ENCODE data around the gene AVEN.
"Not testable (repeated sequence)": the region's sequence is repeated elsewhere in the genome, so short reads cannot be mapped to it uniquely, and the experiment has no call there.

AVEN gene, protein sequence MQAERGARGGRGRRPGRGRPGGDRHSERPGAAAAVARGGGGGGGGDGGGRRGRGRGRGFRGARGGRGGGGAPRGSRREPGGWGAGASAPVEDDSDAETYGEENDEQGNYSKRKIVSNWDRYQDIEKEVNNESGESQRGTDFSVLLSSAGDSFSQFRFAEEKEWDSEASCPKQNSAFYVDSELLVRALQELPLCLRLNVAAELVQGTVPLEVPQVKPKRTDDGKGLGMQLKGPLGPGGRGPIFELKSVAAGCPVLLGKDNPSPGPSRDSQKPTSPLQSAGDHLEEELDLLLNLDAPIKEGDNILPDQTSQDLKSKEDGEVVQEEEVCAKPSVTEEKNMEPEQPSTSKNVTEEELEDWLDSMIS

DNA sequence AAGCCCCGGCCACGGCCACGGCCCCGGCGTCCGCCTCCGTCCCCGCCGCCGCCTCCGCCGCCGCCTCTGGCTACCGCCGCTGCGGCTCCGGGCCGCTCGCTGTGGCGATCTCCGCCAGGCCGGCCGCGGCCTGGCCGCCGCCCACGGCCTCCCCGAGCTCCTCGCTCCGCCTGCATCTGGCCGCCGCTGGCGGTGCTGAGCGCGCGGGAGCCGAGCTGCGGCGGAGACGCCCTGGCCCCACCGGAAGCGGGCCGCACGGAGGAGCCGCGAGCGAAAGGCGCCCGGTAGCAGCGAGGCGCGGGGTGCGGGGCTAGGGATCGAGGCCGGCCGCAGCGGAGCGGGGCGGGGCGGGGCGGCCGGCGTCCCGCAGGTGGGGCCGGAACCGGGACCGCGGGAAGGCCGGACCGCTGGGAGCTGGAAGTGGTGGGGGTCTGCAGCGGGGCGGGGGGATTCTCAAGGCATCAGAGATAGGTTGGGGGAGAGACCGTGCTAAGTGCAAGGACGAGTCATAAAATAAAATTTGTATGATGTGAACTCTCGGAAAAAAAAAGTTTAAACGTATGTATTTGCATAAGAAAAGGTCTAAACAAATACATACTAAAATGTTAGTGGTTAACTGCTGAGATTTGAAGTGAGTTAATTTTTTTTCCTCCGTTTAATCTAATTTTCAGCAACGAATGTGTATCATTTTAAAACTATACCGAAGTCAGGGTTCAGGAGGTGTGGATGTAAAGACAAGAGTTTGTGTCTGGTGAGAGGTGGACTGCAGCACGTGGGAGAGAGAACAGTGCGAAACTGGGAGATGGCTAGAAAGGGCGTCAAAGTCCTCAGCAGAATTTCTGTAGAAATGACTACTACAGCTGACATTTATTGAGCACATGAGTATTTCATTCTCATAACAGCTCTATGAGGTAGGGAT is at the start of gene AVEN:
Gene AVEN (minus strand): TSS at position 334 of the 919 bp plus-strand sequence. CDS start 158 bp downstream, at position 176.
- DNase-seq, result peak; percentile 63

DNA sequence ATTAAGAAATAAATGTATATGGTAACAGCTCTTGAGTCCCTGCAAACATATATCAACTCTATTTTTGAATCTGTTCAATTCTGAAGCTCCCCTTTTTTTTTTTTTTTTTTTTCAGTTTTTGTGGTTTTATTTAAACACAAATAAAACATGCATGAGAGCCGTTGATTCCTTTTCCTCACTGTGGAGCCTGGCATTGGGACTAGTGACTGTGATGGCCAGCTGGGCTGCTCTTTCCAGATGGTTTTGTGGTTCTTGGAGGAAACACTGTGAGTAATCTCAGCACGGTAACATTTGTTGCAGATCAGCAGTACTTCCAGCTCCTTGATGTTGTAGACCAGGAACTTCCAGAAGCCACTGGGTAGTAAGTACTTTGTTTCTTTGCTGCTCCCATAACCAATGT is 46.7 kb upstream of the AVEN start:
- no peak for DNase-seq

DNA sequence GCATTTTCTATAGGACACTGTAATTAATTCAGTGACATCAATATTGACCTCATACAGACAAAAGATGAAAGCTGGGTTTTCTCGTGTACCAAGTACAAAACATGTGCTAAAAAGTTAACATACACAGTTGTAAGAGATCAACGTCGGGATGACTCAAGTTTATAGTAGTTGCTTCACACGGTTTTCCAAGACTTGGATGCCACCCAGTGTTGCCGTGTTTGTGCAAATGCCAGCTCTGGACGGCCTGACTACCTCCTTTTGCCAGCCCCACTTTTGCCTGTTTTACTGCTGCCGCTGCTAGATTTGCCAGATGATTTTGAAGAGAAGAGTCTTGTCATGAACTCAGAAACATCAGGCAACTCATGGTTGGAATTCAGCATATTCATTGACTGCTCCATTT is 45.1 kb upstream of the AVEN start:
- no peak for DNase-seq

DNA sequence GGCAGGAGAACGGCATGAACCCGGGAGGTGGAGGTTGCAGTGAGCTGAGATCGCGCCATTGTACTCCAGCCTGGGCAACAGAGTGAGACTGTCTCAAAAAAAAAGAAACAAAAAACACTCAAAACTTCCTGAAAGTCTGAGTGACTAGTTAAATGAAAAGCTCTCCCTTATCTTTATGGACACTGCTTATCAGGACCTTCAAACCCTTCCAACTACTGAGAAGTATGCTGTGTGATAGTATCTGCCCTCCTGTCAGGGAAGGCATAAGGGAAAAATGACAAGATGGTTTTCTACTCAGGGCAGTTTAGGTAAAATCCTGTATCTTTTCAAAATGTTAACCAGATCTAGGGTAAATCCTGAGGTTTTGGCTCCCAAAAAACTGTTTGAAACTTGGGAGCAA is 40.9 kb upstream of the AVEN start:
- no peak for DNase-seq

DNA sequence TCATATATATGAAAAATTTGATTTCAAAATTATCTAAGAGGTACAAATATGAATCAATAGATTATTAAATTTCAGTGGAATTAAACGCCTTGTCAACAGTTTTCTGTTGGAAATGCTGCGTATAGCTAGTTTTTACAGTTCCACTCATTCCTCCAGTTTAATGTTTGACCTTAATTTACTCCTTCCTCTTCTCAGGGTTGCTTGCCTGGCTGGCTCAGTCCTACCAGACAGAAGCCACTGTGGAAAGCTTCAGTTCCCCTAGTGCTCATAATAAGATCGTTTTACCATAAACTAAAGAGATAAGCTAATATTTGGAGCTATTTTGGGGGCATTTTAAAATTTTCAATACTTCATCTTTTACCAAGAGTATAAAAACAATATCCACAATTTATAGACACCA is 39.9 kb upstream of the AVEN start:
- no peak for DNase-seq

DNA sequence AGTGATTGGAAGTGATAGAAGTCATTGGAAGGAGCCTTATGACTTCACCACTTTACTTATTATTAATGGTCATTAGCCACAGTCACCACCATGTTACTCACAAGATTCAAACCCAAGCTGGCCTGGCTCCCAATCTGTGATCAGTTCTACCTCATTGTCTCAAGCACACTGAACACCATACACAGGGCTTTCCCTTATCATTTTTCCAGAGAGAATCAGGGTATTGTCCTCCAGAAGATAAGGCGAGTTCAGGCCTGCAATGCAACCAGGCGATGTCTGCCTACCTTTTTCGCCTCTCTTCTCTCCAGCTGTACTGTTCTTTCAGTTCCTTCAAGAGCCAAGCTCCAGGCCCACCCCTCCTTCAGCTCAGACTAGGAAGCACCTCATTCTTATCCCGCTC is 37.8 kb upstream of the AVEN start:
- DNase-seq, result no peak

DNA sequence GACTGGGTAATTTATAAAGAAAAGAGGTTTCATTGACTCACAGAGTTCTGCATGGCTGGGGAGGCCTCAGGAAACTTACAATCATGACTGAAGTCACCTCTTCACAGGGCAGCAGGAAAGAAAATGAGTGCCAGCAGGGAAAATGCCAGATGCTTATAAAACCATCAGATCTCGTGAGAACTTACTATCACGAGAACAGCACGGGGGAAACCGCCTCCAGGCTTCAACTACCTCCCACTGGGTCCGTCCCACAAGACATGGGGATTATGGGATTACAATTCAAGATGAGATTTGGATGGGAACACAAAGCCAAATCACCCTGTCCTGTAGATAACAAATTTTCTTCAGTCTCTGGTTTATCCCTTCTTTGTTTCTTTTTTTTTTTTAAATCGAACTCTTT is 31.0 kb upstream of the AVEN start:
- peak; percentile 80 for DNase-seq

DNA sequence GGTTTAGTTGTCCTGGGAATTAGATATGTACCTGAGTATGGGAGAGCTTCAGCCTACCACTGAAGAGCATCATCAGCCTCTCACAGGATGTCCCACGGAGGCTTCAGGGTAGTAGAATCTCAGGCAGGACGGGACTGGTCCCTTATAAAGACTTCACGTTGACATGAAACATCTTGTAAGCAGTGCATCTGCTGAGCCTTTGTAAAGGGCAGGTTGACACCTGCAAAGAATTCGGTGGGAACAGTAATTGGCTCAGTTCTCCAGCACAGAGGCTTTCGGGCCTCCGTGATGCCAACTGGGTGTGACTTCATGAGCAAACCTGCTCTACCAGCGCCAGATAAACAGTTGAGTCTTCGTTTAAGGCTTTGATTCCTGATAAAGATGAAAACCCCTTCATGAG is 26.9 kb upstream of the AVEN start:
- DNase-seq, result no peak

DNA sequence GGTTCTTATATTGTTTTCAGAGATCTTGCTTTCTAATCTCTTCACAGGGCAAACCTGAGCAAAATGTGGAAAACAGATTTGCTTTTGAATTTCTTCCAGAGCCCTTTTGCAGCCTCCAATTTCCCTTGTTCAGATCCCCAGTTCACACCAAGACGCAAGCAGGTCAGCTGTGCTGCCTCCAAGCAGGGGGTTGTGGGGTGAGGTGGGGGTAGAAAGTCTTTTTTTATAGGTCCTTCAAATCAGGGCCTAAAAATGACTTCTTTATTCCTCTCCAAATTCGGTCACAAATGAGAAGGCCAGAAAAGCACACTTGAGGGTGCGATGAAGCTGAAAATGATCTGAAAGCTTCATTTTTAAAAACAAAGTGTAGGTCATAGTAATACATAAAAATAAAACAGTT is 26.3 kb upstream of the AVEN start:
- no peak for DNase-seq

DNA sequence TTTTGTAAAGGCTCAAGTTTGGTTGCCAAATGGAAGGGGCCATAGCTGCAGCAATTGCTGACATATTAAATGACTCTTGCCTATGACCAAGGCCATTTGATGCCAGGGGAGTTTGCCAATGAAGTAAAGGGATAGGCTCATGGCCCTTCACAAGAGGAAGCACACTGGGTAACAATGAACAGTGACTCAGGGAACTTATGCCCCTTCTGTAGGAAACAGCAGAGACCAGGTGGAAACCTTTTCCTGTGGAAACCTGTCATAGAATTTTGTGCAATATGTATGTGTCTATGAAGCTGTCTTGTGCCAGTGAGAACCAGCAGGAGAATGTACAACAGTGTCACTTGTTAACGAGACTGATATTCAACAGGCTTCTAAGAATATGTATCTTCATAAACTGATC is 25.4 kb upstream of the AVEN start:
- no peak for DNase-seq

DNA sequence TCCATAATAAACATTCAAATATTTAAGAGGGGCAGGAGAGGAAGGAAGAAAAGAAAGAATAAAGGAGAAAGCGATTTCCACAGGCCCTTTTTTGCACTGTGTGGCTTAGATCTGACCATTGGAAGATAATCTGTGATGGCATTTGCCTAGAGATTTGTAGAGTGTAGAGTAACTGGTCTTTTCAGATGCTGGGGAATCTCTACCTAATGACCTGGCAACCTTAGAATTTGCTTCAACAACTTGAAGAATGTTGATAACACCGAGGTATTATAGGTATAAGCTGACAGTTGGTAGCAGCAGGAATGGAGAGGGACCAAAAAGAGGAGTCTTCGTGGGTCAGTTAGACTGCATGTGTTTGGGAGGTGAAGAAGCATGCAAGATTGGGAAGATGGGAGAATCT is 20.9 kb upstream of the AVEN start:
- no peak for DNase-seq

DNA sequence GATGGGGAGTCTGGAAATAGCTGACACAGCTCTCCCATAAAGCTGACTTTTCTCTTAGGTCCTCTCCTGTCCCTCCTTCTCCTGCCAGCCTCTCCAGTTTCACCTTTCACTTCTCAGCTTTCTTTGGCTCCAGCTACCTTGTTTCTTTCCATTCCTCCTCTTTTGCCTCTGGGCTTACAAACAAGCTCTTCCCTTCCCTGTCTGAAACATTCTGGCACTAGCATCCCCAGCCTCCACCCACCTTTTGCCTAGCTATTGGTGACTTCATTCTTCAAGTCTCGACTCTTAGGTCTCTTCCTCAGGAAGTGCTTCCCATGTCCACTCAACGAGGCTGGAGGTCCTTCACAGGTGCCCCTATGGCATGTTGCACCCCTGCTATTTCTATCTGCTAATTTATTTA is 20.5 kb upstream of the AVEN start:
- no peak for DNase-seq

DNA sequence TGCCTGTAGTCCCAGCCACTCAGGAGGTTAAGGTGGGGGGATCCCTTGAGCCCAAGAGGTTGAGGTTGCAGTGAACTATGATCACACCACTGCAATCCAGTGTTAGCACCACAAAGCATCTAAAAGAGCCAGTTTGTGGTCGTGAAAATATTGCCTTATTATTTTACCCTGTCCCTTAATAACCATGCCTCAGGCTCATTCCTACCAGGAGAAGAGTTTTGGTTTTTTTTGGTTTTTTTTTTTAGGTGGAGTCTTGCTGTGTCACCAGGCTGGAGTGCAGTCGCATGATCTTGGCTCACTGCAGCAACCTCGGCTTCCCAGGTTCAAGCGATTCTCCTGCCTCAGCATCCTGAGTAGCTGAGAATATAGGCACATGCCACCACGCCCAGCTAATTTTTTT is 17.9 kb upstream of the AVEN start:
- DNase-seq, result no peak

DNA sequence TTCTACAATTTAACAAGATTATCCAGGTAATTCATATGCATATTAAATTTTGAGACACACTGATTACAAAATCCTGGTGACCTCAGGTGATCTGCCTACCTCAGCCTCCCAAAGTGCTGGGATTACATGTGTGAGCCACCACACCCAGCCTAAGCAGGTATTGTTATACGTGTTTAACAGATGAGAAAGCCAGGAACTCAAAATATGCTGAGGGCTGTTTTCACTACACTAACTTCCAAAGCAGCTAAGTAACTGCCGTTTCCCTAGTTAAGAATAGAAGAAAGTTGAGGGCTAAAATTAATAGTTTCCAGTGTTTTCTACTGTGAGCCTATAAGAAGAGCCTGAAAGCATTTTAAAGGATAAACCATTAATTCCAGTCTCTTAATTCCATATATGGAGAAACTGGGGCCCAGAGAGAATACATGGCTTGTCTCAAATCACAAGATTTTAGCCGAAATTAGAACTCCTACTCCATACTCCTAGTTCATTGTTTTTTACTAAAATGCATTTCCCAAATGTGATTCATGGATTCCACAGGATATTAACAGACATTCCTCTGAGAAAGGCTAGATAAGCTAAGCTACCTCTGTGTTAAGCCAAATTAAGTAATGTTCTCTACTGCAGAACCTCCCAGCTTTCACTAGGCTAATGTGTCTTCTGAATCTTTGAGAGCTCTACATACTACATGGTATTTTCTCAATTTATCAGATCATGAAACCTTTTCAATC is 17.0 kb upstream of the AVEN start:
- DNase-seq, result no peak

DNA sequence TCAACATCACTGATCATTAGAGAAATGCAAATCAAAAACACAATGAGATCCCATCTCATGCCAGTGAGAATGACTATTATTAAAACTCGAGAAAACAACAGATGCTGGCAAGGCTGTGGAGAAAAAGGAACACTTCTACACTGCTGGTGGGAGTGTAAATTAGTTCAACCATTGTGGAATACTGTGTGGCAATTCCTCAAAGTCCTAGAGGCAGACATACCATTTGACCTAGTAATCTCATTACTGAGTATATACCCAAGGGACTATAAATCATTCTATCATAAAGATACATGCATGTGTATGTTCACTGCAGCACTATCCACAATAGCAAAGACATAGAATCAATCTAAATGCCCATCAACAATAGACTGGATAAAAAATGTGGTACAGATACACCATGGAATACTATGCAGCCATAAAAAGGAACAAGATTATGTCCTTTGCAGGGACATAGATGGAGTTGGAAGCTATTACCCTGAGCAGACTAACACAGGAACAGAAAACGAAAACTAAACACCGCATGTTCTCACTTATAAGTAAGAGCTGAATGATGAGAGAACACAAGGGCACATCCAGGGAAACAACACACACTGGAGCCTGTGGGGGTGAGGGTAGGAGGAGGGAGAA is 15.2 kb upstream of the AVEN start:
- no peak for DNase-seq

DNA sequence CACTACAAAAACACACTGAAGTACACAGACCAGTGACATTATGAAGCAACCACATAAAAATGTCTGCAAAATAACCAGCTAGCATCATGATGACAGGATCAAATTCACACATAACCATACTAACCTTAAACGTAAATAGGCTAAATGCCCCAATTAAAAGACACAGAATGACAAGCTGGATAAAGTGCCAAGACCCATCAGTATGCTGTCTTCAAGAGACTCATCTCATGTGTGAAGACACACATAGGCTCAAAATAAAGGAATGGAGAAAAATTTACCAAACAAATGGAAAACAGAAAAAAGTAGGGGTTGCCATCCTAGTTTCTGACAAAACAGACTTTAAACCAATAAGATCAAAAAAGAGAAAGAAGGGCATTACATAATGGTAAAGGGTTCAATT is 11.4 kb upstream of the AVEN start:
- DNase-seq, result not testable (repeated sequence)

DNA sequence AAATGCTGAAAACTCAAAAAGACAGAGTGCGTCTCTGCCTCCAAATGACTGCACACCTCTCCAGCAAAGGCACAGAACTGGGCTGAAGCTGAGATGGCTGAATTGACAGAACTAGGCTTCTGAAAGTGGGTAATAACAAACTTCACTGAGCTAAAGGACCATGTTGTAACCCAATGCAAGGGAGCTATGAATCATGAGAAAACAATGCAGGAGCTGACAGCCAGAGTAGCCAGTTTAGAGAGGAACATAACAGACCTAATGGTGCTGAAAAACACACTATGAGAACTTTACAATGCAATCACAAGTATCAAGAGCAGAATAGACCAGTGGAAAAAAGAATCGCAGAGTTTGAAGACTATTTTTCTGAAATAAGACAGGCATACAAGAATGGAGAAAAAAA is 10.1 kb upstream of the AVEN start:
- no peak for DNase-seq

DNA sequence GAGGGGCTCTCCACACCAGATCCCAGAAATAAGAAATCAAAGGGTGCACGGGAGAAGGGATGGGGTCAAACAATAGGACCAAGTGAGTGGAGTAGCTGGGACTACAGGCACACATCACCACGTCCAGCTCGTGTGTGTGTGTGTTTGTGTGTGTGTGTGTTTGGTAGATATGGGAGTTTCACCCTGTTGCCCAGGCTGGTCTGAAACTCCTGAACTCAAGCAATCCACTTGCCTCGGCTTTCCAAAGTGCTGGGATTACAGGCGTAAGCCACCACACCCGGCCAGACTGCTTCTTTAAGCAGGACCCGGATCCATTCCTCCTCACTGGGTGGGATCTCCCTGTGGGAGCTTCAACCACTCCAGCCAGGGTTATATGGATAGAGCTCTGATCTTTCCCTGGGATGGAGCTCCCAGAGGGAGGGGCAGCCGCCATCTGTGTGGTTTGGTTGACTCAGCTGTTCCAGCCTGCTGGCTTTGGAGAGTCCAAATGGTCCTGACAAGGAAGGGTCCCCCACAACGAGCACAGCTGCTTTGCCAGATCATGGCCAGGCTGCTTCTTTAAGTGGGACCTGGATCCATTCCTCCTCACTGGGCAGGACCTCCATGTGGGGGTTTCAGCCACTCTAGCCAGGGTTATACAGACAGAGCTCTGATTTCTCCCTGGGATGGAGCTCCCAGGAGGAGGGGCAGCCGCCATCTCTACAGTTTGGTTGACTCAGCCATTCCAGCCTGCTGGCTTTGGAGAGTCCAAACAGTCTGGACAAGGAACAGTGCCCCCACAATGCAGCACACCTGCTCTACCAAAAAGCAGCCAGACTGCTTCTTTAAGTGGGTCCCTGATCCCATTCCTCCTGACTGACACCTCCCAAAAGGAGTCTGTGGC is 9.1 kb upstream of the AVEN start:
- DNase-seq, result no peak

DNA sequence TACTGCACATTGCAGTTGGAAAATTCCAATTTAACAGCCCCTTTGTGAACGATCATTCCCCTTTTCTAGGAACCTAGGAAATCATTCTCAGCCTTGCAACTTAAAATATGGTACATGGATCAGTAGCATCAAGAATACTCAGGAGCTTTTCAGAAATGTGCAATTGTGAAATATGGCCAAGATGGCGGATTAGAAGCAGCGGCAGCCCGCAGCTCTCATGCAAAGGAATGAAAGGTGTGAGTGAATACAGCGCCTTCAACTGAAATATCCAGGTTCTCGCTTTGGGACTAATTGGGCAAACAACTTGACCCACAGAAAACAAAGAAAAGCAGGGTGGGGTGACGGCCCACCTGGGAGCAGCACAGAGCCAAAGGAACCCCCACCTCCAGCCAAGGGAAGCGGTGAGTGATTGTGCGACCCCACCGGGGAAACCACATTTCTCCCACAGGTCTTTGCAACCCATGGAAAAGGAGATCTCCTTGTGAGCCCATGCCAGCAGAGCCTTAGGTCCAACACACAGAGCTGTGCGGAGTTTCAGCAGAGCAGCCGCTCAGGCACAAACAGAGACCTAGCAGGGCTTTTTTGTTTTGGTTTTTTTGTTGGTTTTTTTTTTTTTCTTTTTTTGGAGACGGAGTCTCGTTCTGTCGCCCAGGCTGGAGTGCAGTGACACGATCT is 7.6 kb upstream of the AVEN start:
- DNase-seq, result no peak

DNA sequence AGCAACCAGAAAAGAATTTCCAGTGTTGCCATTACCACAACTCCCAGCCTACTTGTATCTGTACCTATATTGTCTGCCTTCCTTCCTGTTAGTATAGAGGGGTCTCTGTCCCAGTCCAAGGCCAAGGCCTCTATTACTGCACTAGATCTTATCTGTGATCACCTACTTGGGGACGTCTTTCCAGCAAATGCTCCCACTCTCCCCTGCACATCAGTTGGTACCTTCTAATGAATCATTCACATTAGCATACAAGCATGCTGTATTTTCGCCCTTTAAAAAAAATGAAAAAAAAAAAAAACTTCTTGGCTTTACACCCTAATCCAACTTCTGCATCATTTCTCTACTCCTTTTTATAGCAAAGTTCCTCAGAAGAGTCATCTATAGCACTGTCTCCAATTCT is 4.8 kb upstream of the AVEN start:
- no peak for DNase-seq

DNA sequence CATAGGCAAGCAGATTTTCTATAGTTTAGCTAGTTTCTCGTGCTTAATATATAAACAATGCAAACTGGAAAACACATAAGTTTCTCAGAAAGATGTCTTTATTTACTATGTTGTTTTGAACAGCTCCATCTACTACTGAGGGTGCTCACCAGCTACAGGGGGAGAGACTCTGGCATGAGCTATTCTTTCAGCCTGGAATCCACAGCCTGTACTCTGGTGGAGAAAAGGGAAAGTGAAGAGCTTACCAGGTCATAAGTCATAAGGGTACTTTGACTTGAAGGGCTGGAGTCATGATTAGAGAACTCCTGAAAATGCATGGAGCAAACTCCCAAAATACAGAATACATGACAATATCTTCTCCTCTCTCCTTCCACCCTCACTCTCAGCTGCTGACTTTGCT is 4.4 kb upstream of the AVEN start:
- no peak for DNase-seq

DNA sequence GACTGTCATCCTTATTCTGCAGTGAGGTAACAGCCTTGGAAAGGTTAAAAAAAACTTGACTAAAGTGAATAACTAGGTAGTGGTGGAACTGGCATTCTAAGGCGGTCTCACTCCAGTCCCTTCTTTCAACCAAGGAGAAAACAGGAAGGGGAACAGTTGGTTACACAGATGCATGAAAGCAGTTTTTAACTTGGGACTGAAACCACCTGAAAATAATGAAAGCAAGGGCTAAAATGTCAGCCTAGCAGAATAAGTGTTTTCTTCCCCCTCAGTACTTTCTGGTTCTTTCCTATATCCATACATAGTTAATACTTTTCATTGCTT is 748 bp upstream of the AVEN start:
- no peak for DNase-seq
